Measurements from ENCODE around the gene PLAAT2.
A peak's percentile ranks its signal among the peaks of the same experiment; 100 is the strongest.
"Not testable (repeated sequence)": the region's sequence is repeated elsewhere in the genome, so short reads cannot be mapped to it uniquely, and the experiment has no call there.

Gene PLAAT2

DNA sequence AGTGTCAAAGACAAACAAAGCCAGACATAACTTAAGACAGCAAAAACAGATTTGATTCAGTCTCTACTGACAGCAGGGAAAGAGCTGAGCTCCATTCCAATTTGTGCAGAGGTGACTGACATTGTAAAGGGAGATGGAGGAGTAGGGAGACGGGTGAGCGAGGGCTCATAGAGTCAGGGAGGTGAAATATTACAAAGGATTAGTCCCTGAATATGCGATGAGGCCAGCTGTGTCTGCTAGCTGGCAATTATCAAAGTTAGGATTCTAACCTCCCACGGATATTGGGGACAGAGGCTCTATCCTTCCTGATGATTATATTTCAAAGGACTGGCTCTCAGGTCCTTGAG is 8.3 kb downstream of the PLAAT2 start:
- TF ChIP-seq, protein P1, sequence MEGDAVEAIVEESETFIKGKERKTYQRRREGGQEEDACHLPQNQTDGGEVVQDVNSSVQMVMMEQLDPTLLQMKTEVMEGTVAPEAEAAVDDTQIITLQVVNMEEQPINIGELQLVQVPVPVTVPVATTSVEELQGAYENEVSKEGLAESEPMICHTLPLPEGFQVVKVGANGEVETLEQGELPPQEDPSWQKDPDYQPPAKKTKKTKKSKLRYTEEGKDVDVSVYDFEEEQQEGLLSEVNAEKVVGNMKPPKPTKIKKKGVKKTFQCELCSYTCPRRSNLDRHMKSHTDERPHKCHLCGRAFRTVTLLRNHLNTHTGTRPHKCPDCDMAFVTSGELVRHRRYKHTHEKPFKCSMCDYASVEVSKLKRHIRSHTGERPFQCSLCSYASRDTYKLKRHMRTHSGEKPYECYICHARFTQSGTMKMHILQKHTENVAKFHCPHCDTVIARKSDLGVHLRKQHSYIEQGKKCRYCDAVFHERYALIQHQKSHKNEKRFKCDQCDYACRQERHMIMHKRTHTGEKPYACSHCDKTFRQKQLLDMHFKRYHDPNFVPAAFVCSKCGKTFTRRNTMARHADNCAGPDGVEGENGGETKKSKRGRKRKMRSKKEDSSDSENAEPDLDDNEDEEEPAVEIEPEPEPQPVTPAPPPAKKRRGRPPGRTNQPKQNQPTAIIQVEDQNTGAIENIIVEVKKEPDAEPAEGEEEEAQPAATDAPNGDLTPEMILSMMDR (conservative IDR thresholded peaks at IDR 0.05; ENCODE audit: low read depth), result no peak
- CTCF ChIA-PET, result no interaction called here
- POLR2A ChIA-PET (ENCODE audit: low non-redundant PET), result no interaction called here
- DNase-seq (ENCODE audit: low spot score), result no peak
- H3K27ac ChIP-seq, result no peak overlapping the region

DNA sequence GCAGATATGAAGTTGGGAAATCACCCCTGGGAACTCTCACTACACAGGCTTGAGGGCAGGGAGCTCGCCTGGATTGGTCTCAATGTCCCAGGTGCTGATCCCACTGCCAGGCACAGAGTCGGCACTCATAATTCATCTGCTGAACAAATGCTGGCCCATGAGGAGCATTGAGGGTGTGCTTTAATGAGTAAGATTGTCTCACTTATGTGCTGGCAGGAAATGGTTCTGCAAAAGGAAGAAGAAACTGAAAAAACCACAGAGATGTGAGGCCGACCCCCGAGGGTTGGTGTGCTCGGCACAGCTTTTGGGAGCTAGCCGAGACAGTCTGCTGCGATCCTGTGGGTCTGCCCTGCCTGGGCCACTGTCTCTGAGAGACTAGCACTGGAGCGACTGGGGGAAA is 9.4 kb downstream of the PLAAT2 start:
- ChIA-PET POLR2A (ENCODE audit: low non-redundant PET) (no interaction called here), CTCF (no interaction called here)
- TF ChIP-seq, protein P1 (conservative IDR thresholded peaks at IDR 0.05; ENCODE audit: low read depth), result no peak
- DNase-seq (ENCODE audit: low spot score), result no peak
- H3K27ac ChIP-seq, result peak overlapping the region; percentile 21; the same call in 1 of the 2 replicates

DNA sequence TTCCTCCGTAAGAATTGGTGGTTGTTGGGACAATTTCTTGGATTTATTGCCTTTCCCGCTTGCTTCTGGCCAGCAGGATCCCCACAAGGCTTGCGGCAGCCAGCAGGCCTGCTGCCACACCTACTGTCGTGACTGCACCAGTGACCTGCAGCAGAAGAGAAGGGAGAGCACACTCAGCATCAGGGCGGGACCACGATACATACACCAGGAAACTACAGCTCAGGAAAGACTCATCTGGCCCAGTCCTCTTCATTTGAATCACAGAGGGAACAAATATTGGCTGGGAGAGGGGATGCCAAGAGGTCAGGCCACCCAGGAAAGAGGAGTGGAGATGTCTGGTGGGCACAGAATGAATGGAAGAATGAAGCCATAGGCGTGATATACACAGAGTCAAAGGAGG is 10.3 kb downstream of the PLAAT2 start:
- ChIA-PET CTCF (no interaction called here), POLR2A (ENCODE audit: low non-redundant PET) (no interaction called here)
- TF ChIP-seq, protein P1 (conservative IDR thresholded peaks at IDR 0.05; ENCODE audit: low read depth), result no peak
- H3K27ac ChIP-seq, result no peak overlapping the region
- DNase-seq (ENCODE audit: low spot score), result no peak

DNA sequence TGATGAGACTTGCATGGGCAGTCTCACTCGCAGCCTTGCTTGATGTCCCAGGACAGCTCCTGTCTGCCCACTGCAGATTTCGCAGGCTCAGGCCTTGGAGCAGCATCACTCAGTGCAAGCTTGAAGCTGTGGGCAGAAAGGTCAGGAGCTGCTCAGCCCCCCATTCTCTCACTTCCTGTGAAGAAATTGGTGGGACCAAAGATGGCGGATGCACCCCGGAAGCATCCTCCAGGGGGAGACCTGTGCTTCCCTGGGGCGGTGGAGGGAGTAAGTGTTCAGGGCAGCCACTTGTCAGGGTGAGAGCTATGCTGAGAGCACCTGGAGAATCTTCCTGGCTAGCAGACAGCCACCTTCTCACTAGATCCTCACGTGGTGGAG is 11.3 kb downstream of the PLAAT2 start:
- TF ChIP-seq, protein P1 (conservative IDR thresholded peaks at IDR 0.05; ENCODE audit: low read depth), result no peak
- DNase-seq (ENCODE audit: low spot score), result no peak
- H3K27ac ChIP-seq, result no peak overlapping the region
- ChIA-PET POLR2A (ENCODE audit: low non-redundant PET) (no interaction called here), CTCF (interaction anchor here (1.0 kb wide), 1 partner anchor 22 kb away, joined by 4 read pairs; no protein-coding TSS in a partner anchor)

DNA sequence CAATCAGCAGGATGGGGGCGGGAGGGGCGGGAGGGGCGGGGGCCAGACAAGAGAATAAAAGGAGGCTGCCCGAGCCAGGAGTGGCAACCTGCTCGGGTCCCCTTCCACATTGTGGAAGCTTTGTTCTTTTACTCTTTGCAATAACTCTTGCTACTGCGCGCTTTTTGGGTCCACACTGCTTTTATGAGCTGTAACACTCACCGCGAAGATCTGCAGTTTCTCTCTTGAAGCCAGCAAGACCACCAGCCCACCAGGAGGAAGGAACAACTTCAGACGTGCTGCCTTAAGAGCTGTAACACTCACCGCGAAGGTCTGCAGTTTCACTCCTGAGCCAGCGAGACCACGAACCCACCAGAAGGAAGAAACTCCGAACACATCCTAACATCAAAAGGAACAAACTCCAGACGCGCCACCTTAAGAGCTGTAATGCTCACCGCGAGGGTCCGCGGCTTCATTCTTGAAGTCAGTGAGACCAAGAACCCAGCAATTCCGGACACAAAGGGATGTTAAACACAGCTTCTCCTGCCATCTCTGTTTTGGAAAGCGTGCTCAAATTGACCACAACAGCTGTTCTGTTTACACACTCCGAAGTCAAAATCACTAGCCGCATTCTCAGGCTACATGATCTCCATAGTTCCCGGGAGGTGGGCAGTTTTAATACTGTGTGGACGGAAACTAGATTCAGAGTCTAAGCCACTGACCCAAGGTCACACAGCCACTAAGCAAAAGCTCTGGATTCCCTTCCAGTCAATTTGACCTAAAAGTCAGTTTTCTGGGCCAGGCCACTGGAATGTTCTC is 11.9 kb downstream of the PLAAT2 start:
- TF ChIP-seq, protein P1 (conservative IDR thresholded peaks at IDR 0.05; ENCODE audit: low read depth), result no peak
- no peak overlapping the region for H3K27ac ChIP-seq
- ChIA-PET CTCF (interaction anchor here (0.6 to 1.0 kb wide), 2 partner anchors 22 to 1561 kb away, joined by 3 to 4 read pairs; no protein-coding TSS in a partner anchor), POLR2A (ENCODE audit: low non-redundant PET) (no interaction called here)
- no peak for DNase-seq (ENCODE audit: low spot score)

DNA sequence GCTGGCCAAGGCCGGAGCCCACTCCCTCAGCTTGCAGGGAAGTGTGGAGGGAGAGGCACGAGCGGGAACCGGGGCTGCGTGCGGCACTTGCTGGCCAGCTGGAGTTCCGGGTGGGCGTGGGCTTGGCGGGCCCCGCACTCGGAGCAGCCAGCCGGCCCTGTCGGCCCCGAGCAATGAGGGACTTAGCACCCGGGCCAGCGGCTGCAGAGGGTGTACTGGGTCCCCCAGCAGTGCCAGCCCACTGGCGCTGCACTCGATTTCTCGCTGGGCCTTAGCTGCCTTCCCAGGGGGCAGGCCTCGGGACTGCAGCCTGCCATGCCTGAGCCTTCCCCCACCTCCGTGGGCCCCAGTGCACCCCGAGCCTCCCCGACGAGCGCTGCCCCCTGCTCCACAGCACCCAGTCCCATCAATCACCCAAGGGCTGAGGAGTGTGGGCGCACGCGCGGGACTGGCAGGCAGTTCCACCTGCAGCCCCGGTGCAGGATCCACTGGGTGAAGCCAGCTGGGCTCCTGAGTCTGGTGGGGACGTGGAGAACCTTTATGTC is 13.0 kb downstream of the PLAAT2 start:
- H3K27ac ChIP-seq; CTCF ChIA-PET; POLR2A ChIA-PET (ENCODE audit: low non-redundant PET); DNase-seq (ENCODE audit: low spot score): not testable (repeated sequence)

DNA sequence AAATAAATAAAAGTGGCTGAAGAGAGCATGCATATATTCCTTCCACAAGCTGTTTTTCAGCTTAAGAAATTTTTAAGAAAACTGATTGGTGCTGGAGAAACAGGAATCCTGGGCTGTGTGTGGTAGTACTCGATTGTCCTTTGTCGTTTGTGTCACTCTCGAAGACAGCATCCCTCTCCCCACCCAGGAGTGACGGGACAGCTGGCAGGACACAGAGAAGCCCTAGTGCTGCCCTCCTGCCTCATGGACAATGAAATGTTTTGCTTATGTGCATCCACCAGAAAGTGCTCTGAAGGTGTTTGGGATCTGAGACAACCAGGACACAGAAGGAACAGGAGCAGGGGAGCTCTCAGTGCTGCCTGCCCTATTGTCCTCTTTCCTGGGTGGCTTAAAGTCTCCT is 13.8 kb downstream of the PLAAT2 start:
- DNase-seq (ENCODE audit: low spot score), result no peak
- POLR2A ChIA-PET (ENCODE audit: low non-redundant PET), result no interaction called here
- no peak overlapping the region for H3K27ac ChIP-seq
- TF ChIP-seq, protein P1 (conservative IDR thresholded peaks at IDR 0.05; ENCODE audit: low read depth), result no peak
- CTCF ChIA-PET, result interaction anchor here (0.6 kb wide), 1 partner anchor 49 kb away, joined by 3 read pairs; no protein-coding TSS in a partner anchor

Measured in RWPE1 (cell line).